ENCODE data around the gene SUGP2. TPM values are rescaled to one million over a fixed set of nuclear protein-coding genes. Genes with fewer than 3 reads are reported as not detected.

The SUGP2 gene
- total and polyA plus RNA-seq, 2 of the 13 experiments (the other 11 are each of a cell fraction or from before 2014, with no cell fraction given) = 40.6 to 57.7 TPM

- TF ChIP-seq GTF3A (CRISPR knock-in tag; conservative IDR thresholded peaks at IDR 0.05) = no peak
- TF ChIP-seq, protein P1, sequence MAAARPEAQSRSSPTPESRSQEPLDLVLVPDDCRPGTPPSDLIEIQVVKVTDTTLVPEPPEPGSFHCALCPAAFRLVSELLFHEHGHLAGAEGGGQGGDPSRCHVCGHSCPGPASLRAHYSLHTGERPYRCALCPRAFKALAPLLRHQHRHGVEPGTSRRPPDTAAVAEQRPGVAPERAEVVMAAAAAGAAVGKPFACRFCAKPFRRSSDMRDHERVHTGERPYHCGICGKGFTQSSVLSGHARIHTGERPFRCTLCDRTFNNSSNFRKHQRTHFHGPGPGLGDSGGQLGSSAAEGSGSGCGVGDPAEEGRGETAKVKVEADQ (CRISPR knock-in tag; IDR thresholded peaks at IDR 0.05; ENCODE audit: borderline replicate concordance) = no peak
- TF ChIP-seq ZNF564 (CRISPR knock-in tag; IDR thresholded peaks at IDR 0.05) = no peak
- peak; percentile 67; the same call in 1 of the 2 replicates for TF ChIP-seq KDM3A (CRISPR knock-in tag; IDR thresholded peaks at IDR 0.05; ENCODE audit: low read depth)
- no peak for TF ChIP-seq ZNF331 (CRISPR knock-in tag; IDR thresholded peaks at IDR 0.05)
- no peak; the same call in 1 of the 2 replicates for TF ChIP-seq E2F2 (CRISPR knock-in tag; IDR thresholded peaks at IDR 0.05; ENCODE audit: borderline replicate concordance)
- no peak; a peak in 1 of 4 replicates for TF ChIP-seq KLF16 (CRISPR knock-in tag; IDR thresholded peaks at IDR 0.05)
- TF ChIP-seq, protein P2, sequence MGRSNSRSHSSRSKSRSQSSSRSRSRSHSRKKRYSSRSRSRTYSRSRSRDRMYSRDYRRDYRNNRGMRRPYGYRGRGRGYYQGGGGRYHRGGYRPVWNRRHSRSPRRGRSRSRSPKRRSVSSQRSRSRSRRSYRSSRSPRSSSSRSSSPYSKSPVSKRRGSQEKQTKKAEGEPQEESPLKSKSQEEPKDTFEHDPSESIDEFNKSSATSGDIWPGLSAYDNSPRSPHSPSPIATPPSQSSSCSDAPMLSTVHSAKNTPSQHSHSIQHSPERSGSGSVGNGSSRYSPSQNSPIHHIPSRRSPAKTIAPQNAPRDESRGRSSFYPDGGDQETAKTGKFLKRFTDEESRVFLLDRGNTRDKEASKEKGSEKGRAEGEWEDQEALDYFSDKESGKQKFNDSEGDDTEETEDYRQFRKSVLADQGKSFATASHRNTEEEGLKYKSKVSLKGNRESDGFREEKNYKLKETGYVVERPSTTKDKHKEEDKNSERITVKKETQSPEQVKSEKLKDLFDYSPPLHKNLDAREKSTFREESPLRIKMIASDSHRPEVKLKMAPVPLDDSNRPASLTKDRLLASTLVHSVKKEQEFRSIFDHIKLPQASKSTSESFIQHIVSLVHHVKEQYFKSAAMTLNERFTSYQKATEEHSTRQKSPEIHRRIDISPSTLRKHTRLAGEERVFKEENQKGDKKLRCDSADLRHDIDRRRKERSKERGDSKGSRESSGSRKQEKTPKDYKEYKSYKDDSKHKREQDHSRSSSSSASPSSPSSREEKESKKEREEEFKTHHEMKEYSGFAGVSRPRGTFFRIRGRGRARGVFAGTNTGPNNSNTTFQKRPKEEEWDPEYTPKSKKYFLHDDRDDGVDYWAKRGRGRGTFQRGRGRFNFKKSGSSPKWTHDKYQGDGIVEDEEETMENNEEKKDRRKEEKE (IDR thresholded peaks at IDR 0.05) = no peak
- TF ChIP-seq ZNF556 (CRISPR knock-in tag; IDR thresholded peaks at IDR 0.05; ENCODE audit: borderline replicate concordance) = no peak
- TF ChIP-seq ZNF574 (CRISPR knock-in tag; IDR thresholded peaks at IDR 0.05) = peak; percentile 12; the same call in 1 of the 2 replicates
- no peak for TF ChIP-seq RAD51 (IDR thresholded peaks at IDR 0.05; ENCODE audit: borderline replicate concordance)
- TF ChIP-seq ZGPAT (CRISPR knock-in tag; IDR thresholded peaks at IDR 0.05) = peak; percentile 64
- TF ChIP-seq, protein P3, sequence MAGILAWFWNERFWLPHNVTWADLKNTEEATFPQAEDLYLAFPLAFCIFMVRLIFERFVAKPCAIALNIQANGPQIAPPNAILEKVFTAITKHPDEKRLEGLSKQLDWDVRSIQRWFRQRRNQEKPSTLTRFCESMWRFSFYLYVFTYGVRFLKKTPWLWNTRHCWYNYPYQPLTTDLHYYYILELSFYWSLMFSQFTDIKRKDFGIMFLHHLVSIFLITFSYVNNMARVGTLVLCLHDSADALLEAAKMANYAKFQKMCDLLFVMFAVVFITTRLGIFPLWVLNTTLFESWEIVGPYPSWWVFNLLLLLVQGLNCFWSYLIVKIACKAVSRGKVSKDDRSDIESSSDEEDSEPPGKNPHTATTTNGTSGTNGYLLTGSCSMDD (CRISPR knock-in tag; IDR thresholded peaks at IDR 0.05) = no peak
- peak; percentile 6; the same call in 1 of the 2 replicates for TF ChIP-seq RFX5 (IDR thresholded peaks at IDR 0.05; ENCODE audit: low read depth, low read length)
- peak; percentile 82 for TF ChIP-seq GABPB1 (CRISPR knock-in tag; IDR thresholded peaks at IDR 0.05)
- TF ChIP-seq ZFP90 (CRISPR knock-in tag; IDR thresholded peaks at IDR 0.05; ENCODE audit: borderline replicate concordance) = no peak; the same call in 1 of the 2 replicates
- no peak for TF ChIP-seq ZNF354B (CRISPR knock-in tag; IDR thresholded peaks at IDR 0.05)
- TF ChIP-seq HMG20A (CRISPR knock-in tag; IDR thresholded peaks at IDR 0.05; ENCODE audit: borderline replicate concordance) = no peak
Measured at GRCh38 chr19:19063183-19064097, 30.1 kb upstream of the SUGP2 start, which contains the start of gene SLC25A42 (continued).
